MM.1S (cell line): Measurements from ENCODE around the gene HOXC13.

ENCODE experiments used
- CTCF ChIP-seq: fragments of 300-600 bp; sonication (generic); IDR thresholded peaks from 2 replicates; pipeline ENCODE4 v1.5.1; 2016; ENCODE audit warnings: antibody characterized with exemption, low read length, mixed read lengths
- EZH2 ChIP-seq: fragments of 300-600 bp; sonication (generic); optimal IDR thresholded peaks from 2 replicates; pipeline ENCODE3; 2017; ENCODE audit warnings: low read depth, mild to moderate bottlenecking, antibody characterized with exemption, low read length, mixed read lengths
- EZH2phosphoT487 ChIP-seq: fragments of 300-600 bp; sonication (generic); IDR thresholded peaks from 2 replicates; pipeline ENCODE4 v1.6.1; 2018; ENCODE audit warnings: antibody characterized with exemption, low read length

- TF ChIP-seq CTCF (no peak), EZH2 (no peak), EZH2phosphoT487 (no peak)
Measured at GRCh38 chr12:53963005-53963404, 24.4 kb downstream of the HOXC13 start.
